Parathyroid adenoma (tissue), 2 donors: ENCODE data around the gene BMP6.

Experiments
- H2AFZ ChIP-seq: fragments of 300-600 bp; sonication (generic); one replicate; pipeline ENCODE4 v1.7.0; 2017; ENCODE audit warnings: antibody characterized with exemption, mild to moderate bottlenecking
- H3K27ac ChIP-seq: fragments of 300-600 bp; sonication (generic); one replicate; pipeline ENCODE4 v1.7.0; 2017
- H3K27me3 ChIP-seq: fragments of 300-600 bp; sonication (generic); one replicate; pipeline ENCODE4 v1.7.0; 2017; ENCODE audit warnings: low read length; ENCODE audit not compliant: control insufficient read depth, insufficient read depth
- H3K36me3 ChIP-seq: fragments of 300-600 bp; sonication (generic); one replicate; pipeline ENCODE4 v1.7.0; 2017; ENCODE audit warnings: low read length; ENCODE audit not compliant: control insufficient read depth, insufficient read depth
- H3K4me1 ChIP-seq: fragments of 300-600 bp; sonication (generic); one replicate; pipeline ENCODE4 v1.7.0; 2017; ENCODE audit warnings: control low read depth
- H3K4me2 ChIP-seq: fragments of 300-600 bp; sonication (generic); one replicate; pipeline ENCODE4 v1.7.0; 2017; ENCODE audit warnings: low read length
- H3K4me3 ChIP-seq: fragments of 300-600 bp; sonication (generic); one replicate; pipeline ENCODE4 v1.7.0; 2017; ENCODE audit warnings: low read depth, low read length
- H3K79me2 ChIP-seq: fragments of 300-600 bp; sonication (generic); one replicate; pipeline ENCODE4 v1.7.0; 2017; ENCODE audit warnings: control low read depth
- H3K9ac ChIP-seq: fragments of 300-600 bp; sonication (generic); one replicate; pipeline ENCODE4 v1.7.0; 2017; ENCODE audit warnings: mild to moderate bottlenecking
- H3K9me3 ChIP-seq: fragments of 300-600 bp; sonication (generic); one replicate; pipeline ENCODE4 v1.7.0; 2017; ENCODE audit warnings: low read length; ENCODE audit not compliant: control insufficient read depth
- CTCF ChIP-seq: fragments of 300-600 bp; sonication (generic); IDR thresholded peaks from one replicate; pipeline ENCODE4 v1.7.0; 2017; ENCODE audit warnings: antibody characterized with exemption, mild to moderate bottlenecking
- donor health status: primary hyperparathyroidism.

Gene BMP6

GRCh38 chr6:7818257-7819214 is 92.6 kb downstream of the BMP6 start:
- Histone ChIP-seq H3K4me1 (no peaks in the 10 kb centered on the region), H3K4me3 (no peak overlapping the region), H3K9ac (no peak overlapping the region), H3K4me2 (no peak overlapping the region), H2AFZ (no peak overlapping the region), H3K27ac (no peak overlapping the region), H3K27me3 (no peaks in the 10 kb centered on the region), H3K9me3 (no peaks in the 10 kb centered on the region), H3K36me3 (no peaks in the 10 kb centered on the region), H3K79me2 (no peaks in the 10 kb centered on the region)
- no peak for TF ChIP-seq CTCF

- no peak overlapping the region for H2AFZ ChIP-seq
- no peaks in the 10 kb centered on the region for H3K27me3 ChIP-seq
- H3K4me1 ChIP-seq = no peaks in the 10 kb centered on the region
- H3K79me2 ChIP-seq = no peaks in the 10 kb centered on the region
- H3K4me3 ChIP-seq = no peak overlapping the region
- H3K9me3 ChIP-seq = no peaks in the 10 kb centered on the region
- no peaks in the 10 kb centered on the region for H3K36me3 ChIP-seq
- H3K9ac ChIP-seq = no peak overlapping the region
- H3K4me2 ChIP-seq = no peak overlapping the region
- TF ChIP-seq CTCF = no peak
- no peak overlapping the region for H3K27ac ChIP-seq
Observed at GRCh38 chr6:7819431-7820015, 93.6 kb downstream of the BMP6 start.

GRCh38 chr6:7820288-7820835 is 94.5 kb downstream of the BMP6 start:
- Histone ChIP-seq H3K27ac (no peak overlapping the region), H3K27me3 (no peaks in the 10 kb centered on the region), H3K4me3 (no peak overlapping the region), H2AFZ (no peak overlapping the region), H3K4me2 (no peak overlapping the region), H3K4me1 (no peaks in the 10 kb centered on the region), H3K36me3 (no peaks in the 10 kb centered on the region), H3K9ac (no peak overlapping the region), H3K79me2 (no peaks in the 10 kb centered on the region), H3K9me3 (no peaks in the 10 kb centered on the region)
- no peak for TF ChIP-seq CTCF

- TF ChIP-seq CTCF = no peak
- Histone ChIP-seq H3K4me2 (no peak overlapping the region), H3K79me2 (no peaks in the 10 kb centered on the region), H3K36me3 (no peaks in the 10 kb centered on the region), H3K27ac (no peak overlapping the region), H2AFZ (no peak overlapping the region), H3K9ac (no peak overlapping the region), H3K4me3 (no peak overlapping the region), H3K27me3 (no peaks in the 10 kb centered on the region), H3K9me3 (no peaks in the 10 kb centered on the region), H3K4me1 (no peaks in the 10 kb centered on the region)
Observed at GRCh38 chr6:7821426-7821825, 95.5 kb downstream of the BMP6 start.
